Medulla oblongata (tissue), 1 donor: ENCODE measurements around the gene ATP6V0E2.

Experiments
- DNase-seq: peaks from one replicate; pipeline ENCODE4 v3.0.0-alpha.2; 2015; ENCODE audit errors: extremely low spot score

ATP6V0E2 gene

DNA sequence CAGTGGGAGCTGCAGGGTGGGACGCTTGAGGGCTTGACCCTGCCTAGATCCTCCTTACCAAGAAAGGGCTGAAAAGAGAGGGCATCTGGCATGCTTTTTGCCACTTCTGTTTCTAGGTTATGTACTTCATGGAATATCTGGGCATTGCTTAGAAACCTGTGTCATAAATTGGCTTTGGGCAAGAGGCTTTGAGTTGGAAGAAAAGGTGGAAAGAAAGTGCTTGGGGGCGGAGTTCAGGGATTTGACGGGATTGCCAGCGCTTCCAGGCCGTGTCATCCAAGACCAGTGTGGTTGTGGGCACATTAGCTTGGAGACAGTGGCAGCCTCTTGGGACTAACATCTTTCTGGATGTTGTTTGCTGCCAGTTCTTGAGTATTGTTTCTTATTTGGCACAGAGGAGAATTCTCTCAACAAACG, 34.8 kb upstream of the ATP6V0E2 start:
- DNase-seq, result peak; percentile 22

DNA sequence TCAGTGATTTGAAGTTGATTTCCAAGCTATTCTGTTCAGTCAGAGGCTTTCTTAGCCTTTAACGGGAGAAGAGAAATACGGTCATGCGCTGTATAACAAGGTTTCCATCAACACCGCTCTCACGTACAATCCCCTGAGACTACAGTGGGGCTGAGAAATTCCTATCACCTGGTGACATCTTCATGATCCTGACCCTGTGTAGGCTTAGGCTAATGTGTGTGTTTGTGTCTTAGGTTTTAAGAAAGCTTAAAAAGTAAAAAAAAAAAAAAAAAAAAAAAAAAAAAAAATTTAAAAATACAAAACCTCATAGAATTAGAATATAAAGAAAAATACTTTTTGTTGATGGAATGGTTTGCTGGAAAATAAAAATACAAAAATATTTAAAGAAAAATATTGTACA, 33.8 kb upstream of the ATP6V0E2 start:
- no peak for DNase-seq

DNA sequence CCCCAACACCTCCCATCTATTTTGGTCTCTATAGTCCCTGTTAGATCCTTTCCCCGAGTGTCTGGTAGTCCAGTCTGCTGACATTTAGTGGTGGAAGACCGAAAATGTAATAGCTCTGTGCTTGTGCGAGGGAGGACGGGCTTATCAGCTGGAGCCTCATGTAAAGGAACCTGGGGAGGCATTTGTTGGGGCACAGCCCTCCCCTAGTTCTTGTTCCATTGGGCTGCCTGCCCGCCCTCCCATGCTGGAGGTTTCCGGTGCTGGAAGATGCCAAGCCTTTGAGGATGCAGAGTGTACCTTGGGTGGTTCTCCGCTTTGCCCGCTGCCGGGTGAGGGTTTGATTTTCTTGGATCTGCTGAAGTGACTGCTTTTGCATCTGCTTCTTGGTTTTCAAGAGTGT, 30.2 kb upstream of the ATP6V0E2 start:
- DNase-seq, result no peak

- DNase-seq, result no peak
Observed at GRCh38 chr7:149844445-149844844, 29.3 kb upstream of the ATP6V0E2 start.

- DNase-seq, result no peak
Observed at GRCh38 chr7:149845257-149845980, 28.4 kb upstream of the ATP6V0E2 start.

DNA sequence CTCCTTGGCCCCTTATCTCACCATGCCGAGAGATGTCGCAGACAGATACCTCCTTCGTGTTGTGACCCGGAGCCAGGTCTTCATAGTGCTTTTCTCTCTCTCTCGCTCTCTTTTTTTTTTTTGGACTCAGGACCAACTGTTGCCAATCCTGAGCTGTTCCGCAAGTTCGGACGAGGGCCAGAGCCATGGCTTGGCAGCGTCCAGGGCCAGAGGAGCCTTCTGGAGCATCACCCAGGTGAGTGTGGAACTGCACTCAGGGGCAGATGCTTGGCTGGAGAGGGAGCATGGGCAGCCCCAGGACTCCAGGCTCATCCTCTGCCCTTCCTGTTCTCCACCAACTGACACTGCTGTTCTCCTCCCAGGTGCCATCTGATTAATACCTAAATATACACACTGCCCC, 27.7 kb upstream of the ATP6V0E2 start:
- DNase-seq, result no peak

- peak; percentile 50 for DNase-seq
Observed at GRCh38 chr7:149846436-149847046, 27.2 kb upstream of the ATP6V0E2 start.

- no peak for DNase-seq
Observed at GRCh38 chr7:149849174-149849573, 24.6 kb upstream of the ATP6V0E2 start.

DNA sequence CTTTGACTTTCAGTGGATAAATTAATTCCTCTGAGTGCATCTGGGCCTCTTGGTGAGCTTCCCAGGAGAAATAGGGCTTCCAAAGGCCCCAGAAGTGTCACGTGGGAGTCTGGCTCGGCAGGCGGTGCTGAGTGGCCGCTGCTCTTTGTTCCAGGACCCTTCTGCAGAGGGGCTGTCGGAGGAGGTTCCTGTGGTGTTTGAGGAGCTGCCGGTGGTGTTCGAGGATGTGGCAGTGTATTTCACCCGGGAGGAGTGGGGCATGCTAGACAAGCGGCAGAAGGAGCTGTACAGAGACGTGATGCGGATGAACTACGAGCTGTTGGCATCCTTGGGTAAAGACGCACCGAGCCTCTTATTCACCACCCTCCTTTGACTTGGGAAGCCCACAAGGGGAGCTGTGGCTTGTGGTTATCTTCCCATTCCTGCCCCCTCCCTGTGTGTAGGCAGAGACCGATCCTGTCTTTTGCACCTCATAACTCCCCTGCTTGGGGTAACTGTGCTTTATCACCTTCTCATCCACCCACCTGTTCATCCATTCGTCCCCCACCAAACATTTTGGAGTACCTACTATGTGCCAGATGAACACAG, 23.7 kb upstream of the ATP6V0E2 start:
- peak; percentile 56 for DNase-seq

DNA sequence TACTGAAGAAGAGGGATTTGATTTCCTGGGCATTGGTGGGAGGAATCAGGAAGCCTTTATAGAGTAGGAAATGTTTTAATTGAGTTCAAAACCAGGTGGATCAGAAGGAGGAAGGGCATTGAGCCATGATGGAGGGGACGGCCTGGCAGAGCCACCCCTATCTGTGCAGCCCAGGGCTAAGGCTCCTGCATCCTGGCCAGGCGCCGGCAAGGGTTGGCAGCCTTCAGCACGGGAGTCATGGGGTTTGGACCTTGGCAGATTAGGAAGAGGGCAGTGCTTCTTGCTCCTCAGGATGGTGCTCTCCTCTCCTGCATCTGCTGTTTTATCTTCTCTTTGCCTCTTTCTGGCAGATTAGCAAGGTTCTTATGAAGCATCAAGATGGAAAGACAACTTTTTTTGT, 23.1 kb upstream of the ATP6V0E2 start:
- DNase-seq, result peak; percentile 61

- DNase-seq, result no peak
Observed at GRCh38 chr7:149851449-149851848, 22.3 kb upstream of the ATP6V0E2 start.

DNA sequence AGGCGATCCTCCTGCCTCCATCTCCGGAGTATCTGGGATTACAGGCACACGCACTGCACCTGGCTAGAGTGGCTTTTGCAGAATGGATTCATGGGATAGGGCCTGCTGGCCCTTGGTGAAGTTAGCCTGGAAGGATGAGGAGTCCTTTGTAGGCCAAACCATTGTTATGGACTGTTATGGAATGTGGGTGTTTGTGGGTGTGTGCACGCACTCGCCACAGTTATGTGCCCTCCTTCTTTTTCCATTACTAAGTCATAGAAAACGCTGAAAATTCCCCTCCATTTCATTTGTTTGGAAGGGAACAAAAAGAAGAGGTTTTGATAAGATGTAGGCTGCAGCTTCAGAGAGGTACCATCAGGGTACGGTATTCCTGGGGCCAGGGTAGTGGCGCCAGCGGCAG, 20.6 kb upstream of the ATP6V0E2 start:
- no peak for DNase-seq

GRCh38 chr7:149854611-149855360, 19.0 kb upstream of the ATP6V0E2 start:
- DNase-seq, result peak; percentile 53

DNA sequence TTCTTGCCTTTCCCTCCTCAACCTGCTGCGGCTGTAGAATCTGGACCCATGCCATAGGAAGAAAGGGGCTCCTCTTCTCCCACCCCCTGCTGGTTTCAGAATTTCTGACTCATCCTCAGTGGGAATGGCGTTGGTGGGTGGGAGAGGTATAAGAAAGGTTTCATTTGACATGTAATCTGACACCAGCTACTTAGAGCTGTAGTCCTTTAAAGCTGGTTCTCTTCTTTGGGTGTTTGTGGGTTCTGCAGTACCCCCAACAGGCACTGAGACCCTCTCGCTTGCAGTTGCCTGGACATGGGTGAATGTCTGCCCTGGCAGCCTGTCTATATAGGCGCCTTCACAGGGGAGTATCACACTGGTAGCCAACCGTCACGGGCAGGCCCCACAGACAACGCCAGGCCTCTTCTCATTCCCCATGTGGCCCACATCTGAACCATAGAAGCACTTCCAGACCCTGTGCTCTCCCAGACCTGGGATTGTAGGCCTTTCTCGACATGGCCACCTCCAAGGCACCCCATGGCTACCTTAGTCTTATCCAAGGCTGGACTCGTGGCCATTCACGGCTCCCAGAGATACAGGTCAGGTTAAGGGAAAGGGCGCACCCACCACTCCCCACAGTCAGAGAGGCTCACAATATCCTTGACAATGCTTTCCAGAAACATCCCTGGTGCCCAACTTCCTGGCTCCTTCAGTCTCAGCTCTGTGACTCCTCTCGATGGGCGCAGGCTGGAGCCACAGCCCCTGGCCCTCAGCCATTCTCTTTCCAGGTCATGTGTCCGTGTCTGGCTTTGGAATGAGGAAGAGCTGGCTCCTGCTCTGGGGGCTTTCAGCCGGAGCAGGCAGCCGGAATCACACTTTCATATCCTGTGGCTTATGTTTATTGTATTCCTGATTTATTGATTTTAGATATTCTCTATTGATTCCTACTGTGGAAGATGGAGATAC, 18.1 kb upstream of the ATP6V0E2 start:
- peak; percentile 53 for DNase-seq

GRCh38 chr7:149856583-149856982, 17.2 kb upstream of the ATP6V0E2 start:
- no peak for DNase-seq

DNA sequence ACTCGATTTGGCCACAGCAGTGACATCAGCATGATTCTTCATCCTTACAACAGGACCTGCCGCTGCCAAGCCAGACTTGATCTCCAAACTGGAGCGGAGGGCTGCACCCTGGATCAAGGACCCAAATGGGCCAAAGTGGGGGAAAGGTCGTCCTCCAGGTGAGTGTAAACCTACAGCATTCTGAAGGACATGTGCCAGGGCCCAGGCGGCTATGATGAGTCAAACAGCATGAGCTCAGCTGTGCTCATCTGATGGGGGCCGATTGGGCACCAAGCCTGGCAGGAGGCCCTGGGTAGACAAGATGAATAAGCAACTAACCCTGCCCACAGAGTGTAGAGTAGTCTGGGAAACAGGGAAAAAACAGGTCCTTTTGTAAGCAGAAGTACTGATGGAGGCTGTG, 14.4 kb upstream of the ATP6V0E2 start:
- DNase-seq, result no peak

GRCh38 chr7:149859876-149860275, 13.9 kb upstream of the ATP6V0E2 start:
- no peak for DNase-seq

DNA sequence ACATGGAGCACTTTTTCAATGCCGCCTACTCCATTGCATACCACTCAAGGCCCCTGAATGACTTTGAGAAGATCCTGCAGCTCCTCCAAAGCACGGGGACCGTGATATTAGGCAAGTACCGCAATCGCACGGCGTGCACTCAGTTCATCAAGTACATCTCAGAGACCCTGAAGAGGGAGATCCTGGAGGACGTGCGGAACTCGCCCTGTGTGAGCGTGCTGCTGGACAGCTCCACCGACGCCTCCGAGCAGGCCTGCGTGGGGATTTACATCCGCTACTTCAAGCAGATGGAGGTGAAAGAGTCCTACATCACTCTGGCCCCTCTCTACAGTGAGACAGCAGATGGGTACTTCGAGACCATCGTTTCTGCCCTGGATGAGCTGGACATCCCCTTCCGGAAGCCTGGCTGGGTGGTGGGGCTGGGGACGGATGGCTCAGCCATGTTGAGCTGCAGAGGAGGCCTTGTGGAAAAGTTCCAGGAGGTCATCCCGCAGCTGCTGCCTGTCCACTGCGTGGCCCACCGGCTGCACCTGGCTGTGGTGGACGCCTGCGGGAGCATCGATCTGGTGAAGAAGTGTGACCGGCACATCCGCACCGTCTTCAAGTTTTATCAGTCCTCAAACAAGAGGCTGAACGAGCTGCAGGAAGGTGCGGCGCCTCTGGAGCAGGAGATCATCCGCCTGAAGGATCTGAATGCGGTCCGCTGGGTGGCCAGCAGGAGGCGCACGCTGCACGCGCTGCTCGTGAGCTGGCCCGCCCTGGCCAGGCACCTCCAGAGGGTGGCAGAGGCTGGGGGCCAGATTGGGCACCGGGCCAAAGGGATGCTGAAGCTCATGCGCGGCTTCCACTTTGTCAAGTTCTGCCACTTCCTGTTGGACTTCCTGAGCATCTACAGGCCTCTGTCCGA, 12.7 kb upstream of the ATP6V0E2 start:
- DNase-seq, result no peak

DNA sequence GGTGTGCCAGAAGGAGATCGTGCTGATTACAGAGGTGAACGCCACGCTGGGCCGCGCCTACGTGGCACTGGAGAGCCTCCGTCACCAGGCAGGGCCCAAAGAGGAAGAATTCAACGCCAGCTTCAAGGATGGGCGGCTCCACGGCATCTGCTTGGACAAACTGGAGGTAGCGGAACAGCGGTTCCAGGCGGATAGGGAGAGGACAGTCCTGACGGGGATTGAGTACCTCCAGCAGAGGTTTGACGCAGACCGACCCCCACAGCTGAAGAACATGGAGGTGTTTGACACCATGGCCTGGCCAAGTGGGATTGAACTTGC, 12.1 kb upstream of the ATP6V0E2 start:
- DNase-seq, result no peak

GRCh38 chr7:149862156-149862555, 11.6 kb upstream of the ATP6V0E2 start:
- DNase-seq, result no peak

- DNase-seq, result no peak
Observed at GRCh38 chr7:149863500-149863899, 10.3 kb upstream of the ATP6V0E2 start.
